Upper lobe of right lung (tissue), 1 donor: Measurements from ENCODE around the gene LY6G6F. TPM values are rescaled to one million over a fixed set of nuclear protein-coding genes. Genes with fewer than 3 reads are reported as not detected.

Experiments used
- ATAC-seq: fragments of 200-7000 bp; cut with Tn5 transposase; one replicate; pipeline ENCODE4 v1.9.1; 2020; ENCODE audit warnings: mild to moderate bottlenecking, moderate library complexity
- DNase-seq: peaks from one replicate; pipeline ENCODE4 v3.0.0-alpha.2; 2020
- H3K27ac ChIP-seq: fragments of 200-600 bp; one replicate; pipeline ENCODE4 v1.8.0; 2022
- H3K27me3 ChIP-seq: fragments of 200-600 bp; one replicate; pipeline ENCODE4 v1.8.0; 2022; ENCODE audit warnings: mild to moderate bottlenecking
- H3K36me3 ChIP-seq: fragments of 200-600 bp; one replicate; pipeline ENCODE4 v1.8.0; 2022
- H3K4me1 ChIP-seq: fragments of 200-600 bp; one replicate; pipeline ENCODE4 v1.8.0; 2022
- H3K4me3 ChIP-seq: fragments of 200-600 bp; one replicate; pipeline ENCODE4 v1.8.0; 2022; ENCODE audit warnings: mild to moderate bottlenecking
- H3K9me3 ChIP-seq: fragments of 200-600 bp; one replicate; pipeline ENCODE4 v1.8.0; 2022
- intact Hi-C: fragments of 100-400 bp; cut with DNase I; formaldehyde crosslinking; loops from one replicate; pipeline ENCODE4 v1.11.0; 2022
- total RNA-seq: library from RNA; stranded (reverse); fragmentation: NEBNext Ultra II Directional; extraction: Animal tissue kit (Norgen Biotek cat#: 25700); gene quantifications from one replicate; pipeline ENCODE4 v1.2.1, GENCODE V29; 2021
- TF ChIP-seq, protein P1 (sequence below): fragments of 200-600 bp; IDR thresholded peaks from one replicate; pipeline ENCODE4 v1.8.0; 2022; ENCODE audit warnings: antibody characterized with exemption
- donor health status: DM: no; HTN: yes; CAD: no; lungs with severe emphysema.

Gene LY6G6F
- total RNA-seq, 1 donor from 2014 or later = not detected

DNA sequence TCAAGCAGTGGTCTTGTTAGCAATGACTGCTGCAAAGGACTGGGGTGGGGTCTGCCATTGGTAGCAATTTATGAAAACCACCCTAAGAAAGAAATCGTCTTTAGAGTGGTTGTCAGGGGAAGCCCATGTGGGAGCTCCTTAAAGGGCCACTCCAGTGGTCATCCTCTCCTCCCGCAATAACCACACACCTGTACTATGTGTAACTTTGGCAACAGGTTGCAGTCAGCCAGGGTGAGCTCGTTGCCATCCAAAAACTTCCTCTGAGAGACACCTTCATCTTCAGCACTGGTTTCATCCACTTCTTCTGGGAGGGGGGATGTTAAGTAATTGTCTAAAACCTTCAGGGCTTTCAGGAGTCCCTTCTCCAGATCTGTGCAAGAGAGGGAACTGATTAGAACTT is 25.4 kb downstream of the LY6G6F start:
- Histone ChIP-seq H3K9me3 (no peaks in the 10 kb centered on the region), H3K27ac (no peak overlapping the region), H3K36me3 (peaks cover 43% of the 10 kb centered on the region), H3K4me1 (peaks cover 50% of the 10 kb centered on the region), H3K27me3 (no peaks in the 10 kb centered on the region), H3K4me3 (no peak overlapping the region)
- intact Hi-C loops = no loop called here
- no peak for ATAC-seq
- TF ChIP-seq, protein P1, sequence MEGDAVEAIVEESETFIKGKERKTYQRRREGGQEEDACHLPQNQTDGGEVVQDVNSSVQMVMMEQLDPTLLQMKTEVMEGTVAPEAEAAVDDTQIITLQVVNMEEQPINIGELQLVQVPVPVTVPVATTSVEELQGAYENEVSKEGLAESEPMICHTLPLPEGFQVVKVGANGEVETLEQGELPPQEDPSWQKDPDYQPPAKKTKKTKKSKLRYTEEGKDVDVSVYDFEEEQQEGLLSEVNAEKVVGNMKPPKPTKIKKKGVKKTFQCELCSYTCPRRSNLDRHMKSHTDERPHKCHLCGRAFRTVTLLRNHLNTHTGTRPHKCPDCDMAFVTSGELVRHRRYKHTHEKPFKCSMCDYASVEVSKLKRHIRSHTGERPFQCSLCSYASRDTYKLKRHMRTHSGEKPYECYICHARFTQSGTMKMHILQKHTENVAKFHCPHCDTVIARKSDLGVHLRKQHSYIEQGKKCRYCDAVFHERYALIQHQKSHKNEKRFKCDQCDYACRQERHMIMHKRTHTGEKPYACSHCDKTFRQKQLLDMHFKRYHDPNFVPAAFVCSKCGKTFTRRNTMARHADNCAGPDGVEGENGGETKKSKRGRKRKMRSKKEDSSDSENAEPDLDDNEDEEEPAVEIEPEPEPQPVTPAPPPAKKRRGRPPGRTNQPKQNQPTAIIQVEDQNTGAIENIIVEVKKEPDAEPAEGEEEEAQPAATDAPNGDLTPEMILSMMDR = no peak
- no peak for DNase-seq

DNA sequence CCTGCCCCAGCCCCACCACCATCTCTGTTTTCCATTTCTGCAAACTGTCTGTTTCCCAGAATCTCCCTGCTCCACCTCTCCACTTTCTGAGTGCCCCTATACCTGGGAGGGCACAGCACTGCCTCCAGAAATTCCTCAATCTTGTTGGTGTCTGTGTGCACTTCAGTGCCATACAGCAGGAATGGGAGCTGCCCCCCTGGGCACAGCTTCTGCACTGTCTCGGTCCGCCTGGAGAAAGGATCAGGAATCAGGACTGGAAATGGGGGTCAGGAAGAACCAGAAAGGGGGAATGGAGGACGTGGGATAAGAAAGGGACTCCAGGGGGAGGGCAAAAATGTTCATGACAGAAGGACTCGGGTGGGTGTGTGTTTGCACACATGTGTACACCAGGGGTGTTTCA is 27.1 kb downstream of the LY6G6F start:
- no peak for ATAC-seq
- H3K4me1 ChIP-seq = peaks cover 50% of the 10 kb centered on the region

DNA sequence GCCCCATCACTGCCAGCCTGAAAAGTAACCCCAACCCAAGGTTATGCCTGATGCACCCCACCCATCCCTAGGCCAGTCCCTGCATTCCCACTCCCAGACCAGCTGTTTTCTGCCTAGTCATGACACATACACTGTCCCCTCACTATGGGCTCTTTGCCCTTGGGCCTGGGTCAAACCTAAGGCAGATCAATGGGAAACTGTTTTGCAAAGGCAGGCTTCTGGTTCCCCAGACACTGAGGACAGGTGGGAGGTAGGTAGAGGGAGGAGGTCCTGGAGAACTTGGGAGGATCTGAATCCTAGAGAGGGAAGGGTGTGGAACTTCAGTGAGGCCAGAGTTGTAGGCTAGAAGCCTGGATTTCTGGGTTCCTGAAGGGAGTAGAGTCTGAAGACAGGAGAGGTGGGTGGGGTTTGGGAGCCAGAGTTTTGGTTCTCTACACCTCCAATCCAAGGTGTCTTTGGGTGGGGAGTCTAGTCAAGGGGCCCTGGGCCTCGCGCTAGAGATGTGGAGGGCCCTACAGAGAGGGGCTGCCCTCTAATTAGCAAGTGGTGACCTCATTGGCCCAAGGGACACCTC is 27.7 kb downstream of the LY6G6F start:
- Histone ChIP-seq H3K36me3 (peaks cover 43% of the 10 kb centered on the region), H3K4me1 (peaks cover 53% of the 10 kb centered on the region), H3K4me3 (peak overlapping the region; percentile 86), H3K27me3 (no peaks in the 10 kb centered on the region), H3K27ac (peak overlapping the region; percentile 92), H3K9me3 (no peaks in the 10 kb centered on the region)
- DNase-seq = no peak
- TF ChIP-seq, protein P1 = no peak
- intact Hi-C loops = no loop called here
- no peak for ATAC-seq

More for the DNA sequence above, 27.1 kb downstream of the LY6G6F start:
- H3K27ac ChIP-seq = peak overlapping the region; percentile 92
- H3K9me3 ChIP-seq = no peaks in the 10 kb centered on the region
- no peak for DNase-seq
- TF ChIP-seq, protein P1 = no peak
- no peak overlapping the region for H3K4me3 ChIP-seq
- H3K36me3 ChIP-seq = peaks cover 43% of the 10 kb centered on the region
- intact Hi-C loops = no loop called here
- H3K27me3 ChIP-seq = no peaks in the 10 kb centered on the region

DNA sequence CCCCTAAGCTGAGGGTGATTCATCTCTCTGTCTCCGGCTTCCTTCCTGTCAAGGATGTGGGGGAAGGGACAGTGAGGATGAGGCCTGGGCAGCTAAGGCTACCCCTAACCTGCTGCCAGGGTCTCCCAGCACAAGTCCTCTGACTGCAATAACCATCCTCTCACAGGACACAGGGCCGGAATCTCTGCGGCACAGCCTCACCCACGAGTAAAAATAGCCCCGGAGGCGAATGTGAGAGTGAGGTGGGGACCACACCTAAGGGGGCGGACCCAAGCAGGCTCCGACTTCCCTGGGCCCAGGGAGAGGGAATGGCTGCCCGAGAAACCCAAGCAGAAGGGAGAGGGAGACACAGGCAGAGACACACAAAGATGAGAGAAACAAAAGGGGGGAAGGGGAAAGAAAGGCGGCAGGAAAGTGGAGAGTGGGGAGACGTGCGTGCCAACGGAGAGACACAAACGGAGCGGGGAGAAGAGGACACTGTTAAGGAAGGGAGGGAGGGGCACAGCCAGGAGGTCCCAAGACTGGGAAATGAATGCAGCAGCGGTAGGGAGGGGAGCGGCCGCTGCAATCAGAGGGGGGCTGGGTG is 28.2 kb downstream of the LY6G6F start:
- Histone ChIP-seq H3K36me3 (peaks cover 43% of the 10 kb centered on the region), H3K4me3 (peak overlapping the region; percentile 86), H3K27me3 (no peaks in the 10 kb centered on the region), H3K9me3 (no peaks in the 10 kb centered on the region), H3K27ac (peak overlapping the region; percentile 92), H3K4me1 (peaks cover 56% of the 10 kb centered on the region)
- DNase-seq = no peak
- intact Hi-C loops = no loop called here
- peak; percentile 39 for ATAC-seq
- TF ChIP-seq, protein P1 = no peak

DNA sequence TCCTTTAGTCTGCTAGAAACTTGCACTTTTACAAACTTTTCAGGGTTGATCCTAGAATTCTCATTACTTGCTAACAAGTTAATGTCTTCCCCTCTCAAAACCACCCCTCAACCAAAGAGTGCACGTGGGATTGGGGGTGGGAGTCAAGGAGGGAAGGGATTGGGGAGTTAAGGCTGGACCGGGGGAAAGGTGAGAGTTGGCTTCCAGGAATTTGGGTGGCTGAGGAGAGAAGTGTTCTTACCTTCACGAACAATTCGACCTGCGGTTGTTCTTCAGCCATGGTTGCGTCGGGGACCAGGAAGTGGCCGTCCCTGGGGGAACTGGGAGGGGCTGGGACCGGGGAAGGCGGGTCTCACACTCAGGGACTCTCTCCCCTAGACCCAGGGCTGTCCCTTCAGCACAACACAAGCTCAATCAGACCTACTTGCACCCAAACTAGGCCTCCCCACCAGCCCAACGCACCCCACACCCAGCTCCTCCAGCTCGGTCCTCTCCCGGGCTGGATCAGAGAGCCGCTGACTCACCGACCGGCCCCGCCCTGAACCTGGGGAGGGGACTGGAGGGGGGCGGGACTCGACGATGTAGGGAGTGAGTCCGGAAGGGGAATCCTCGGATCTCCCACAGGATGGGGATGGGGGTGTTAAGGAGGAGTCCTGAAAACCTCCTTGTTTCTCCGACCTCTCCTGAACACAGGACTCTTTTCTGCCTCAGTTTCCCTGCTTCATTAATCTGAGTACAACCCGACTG is 29.5 kb downstream of the LY6G6F start, which contains the start of gene CLIC1:
Gene CLIC1 (minus strand): TSS at position 510 of the 747 bp plus-strand sequence. CDS start 230 bp downstream, at position 280.
- intact Hi-C loops = no loop called here
- TF ChIP-seq, protein P1 = no peak
- no peaks in the 10 kb centered on the region for H3K27me3 ChIP-seq
- H3K36me3 ChIP-seq = peaks cover 35% of the 10 kb centered on the region
- H3K4me1 ChIP-seq = peaks cover 57% of the 10 kb centered on the region
- ATAC-seq (peak; percentile 68), DNase-seq (peak; percentile 93)
- peak within 1 kb of the TSS; percentile 92 for H3K27ac ChIP-seq
- H3K9me3 ChIP-seq = no peaks in the 10 kb centered on the region
- peak within 1 kb of the TSS; percentile 86 for H3K4me3 ChIP-seq
